HepG2 (cell line): ENCODE results near the gene JTB. TPM values are rescaled to one million over a fixed set of nuclear protein-coding genes. Genes with fewer than 3 reads are reported as not detected.

Experiments used
- HNF4A ChIP-seq: sonication (generic); formaldehyde crosslinking; IDR thresholded peaks from 2 replicates; pipeline ENCODE4 v1.4.0; 2020; ENCODE audit warnings: missing genetic modification reagents
- KDM2A ChIP-seq: sonication (generic); formaldehyde crosslinking; IDR thresholded peaks from 2 replicates; pipeline ENCODE4 v1.4.0; 2020; ENCODE audit warnings: low read depth, missing genetic modification reagents, borderline replicate concordance
- MAF1 ChIP-seq: sonication (generic); formaldehyde crosslinking; IDR thresholded peaks from 2 replicates; pipeline ENCODE4 v1.5.0; 2020; ENCODE audit warnings: missing genetic modification reagents, borderline replicate concordance
- MZF1 ChIP-seq: sonication (generic); formaldehyde crosslinking; IDR thresholded peaks from 2 replicates; pipeline ENCODE4 v1.8.1; 2023; ENCODE audit warnings: mild to moderate bottlenecking, missing genetic modification reagents, borderline replicate concordance
- NR2F1 ChIP-seq, 2 experiments: fragments of 450-650 bp in 1 of 2; formaldehyde crosslinking in 1 of 2; IDR thresholded peaks; 2 replicates each; pipeline versions ENCODE4 v1.5.0 to v1.6.1; 2016 to 2020; ENCODE audit warnings: mild to moderate bottlenecking in 1 of 2, missing compliant biosample characterization in 1 of 2, missing genetic modification reagents in 1 of 2, moderate library complexity in 1 of 2
- REL ChIP-seq: sonication (generic); formaldehyde crosslinking; conservative IDR thresholded peaks from 2 replicates; pipeline ENCODE4 v1.8.0; 2022; ENCODE audit warnings: mild to moderate bottlenecking, missing genetic modification reagents, moderate library complexity
- SOX5 ChIP-seq: IDR thresholded peaks from 2 replicates; pipeline ENCODE4 v1.6.1; 2016; ENCODE audit warnings: borderline replicate concordance
- TARDBP ChIP-seq: sonication (generic); formaldehyde crosslinking; IDR thresholded peaks from 2 replicates; pipeline ENCODE4 v1.8.0; 2022; ENCODE audit warnings: mild to moderate bottlenecking, missing genetic modification reagents
- ZC3H4 ChIP-seq: sonication (generic); formaldehyde crosslinking; IDR thresholded peaks from 2 replicates; pipeline ENCODE4 v1.4.0; 2020; ENCODE audit warnings: missing genetic modification reagents, borderline replicate concordance
- ZFX ChIP-seq: sonication (generic); formaldehyde crosslinking; IDR thresholded peaks from 2 replicates; pipeline ENCODE4 v1.4.0; 2020; ENCODE audit warnings: mild to moderate bottlenecking, low read depth, missing genetic modification reagents, moderate library complexity
- ZFY ChIP-seq: sonication (generic); formaldehyde crosslinking; IDR thresholded peaks from 2 replicates; pipeline ENCODE4 v1.4.0; 2020; ENCODE audit warnings: missing genetic modification reagents
- ZMYM4 ChIP-seq: sonication (generic); formaldehyde crosslinking; IDR thresholded peaks from 2 replicates; pipeline ENCODE4 v1.8.1; 2023; ENCODE audit warnings: mild to moderate bottlenecking, missing genetic modification reagents
- ZNF263 ChIP-seq: sonication (generic); formaldehyde crosslinking; IDR thresholded peaks from 2 replicates; pipeline ENCODE4 v1.4.0; 2020; ENCODE audit warnings: missing genetic modification reagents
- ZNF430 ChIP-seq: sonication (generic); formaldehyde crosslinking; IDR thresholded peaks from 2 replicates; pipeline ENCODE4 v1.9.0; 2021; ENCODE audit warnings: mild to moderate bottlenecking, missing genetic modification reagents
- polyA plus RNA-seq, 8 experiments: library from polyadenylated mRNA; depleted of rRNA in 3 of 8; stranded (reverse) in 7 of 8; unstranded in 1 of 8; fragments of >200 nt; fragmentation: Illumina TruSeq in 4 of 8; extraction: Trizol in 4 of 8; gene quantifications; 2 replicates each; pipeline versions ENCODE4 v1.2.1 to v1.2.3, GENCODE V29; 2011 to 2016; ENCODE audit warnings: low read depth in 4 of 8, missing spikeins in 1 of 8, mixed read lengths in 1 of 8; ENCODE audit not compliant: insufficient read depth in 1 of 8
- total RNA-seq, 5 experiments: library from RNA; depleted of rRNA; stranded (reverse); fragments of >200 nt; fragmentation: Illumina TruSeq; extraction: Trizol; gene quantifications; 2 replicates each; pipeline ENCODE4 v1.2.3, GENCODE V29; 2016; ENCODE audit warnings: low read depth in 1 of 5
- TF ChIP-seq, protein P1 (sequence below): sonication (generic); formaldehyde crosslinking; IDR thresholded peaks from 2 replicates; pipeline ENCODE4 v1.4.0; 2020; ENCODE audit warnings: mild to moderate bottlenecking, missing genetic modification reagents, borderline replicate concordance
- TF ChIP-seq, protein P2 (sequence below): IDR thresholded peaks from 2 replicates; pipeline ENCODE4 v1.6.1; 2016; ENCODE audit warnings: control low read depth
- TF ChIP-seq, protein P3 (sequence below): sonication (generic); formaldehyde crosslinking; IDR thresholded peaks from 2 replicates; pipeline ENCODE4 v1.4.0; 2020; ENCODE audit warnings: missing genetic modification reagents
- TF ChIP-seq, protein P4 (sequence below): sonication (generic); formaldehyde crosslinking; IDR thresholded peaks from 2 replicates; pipeline ENCODE4 v1.8.1; 2023; ENCODE audit warnings: mild to moderate bottlenecking, missing genetic modification reagents
- TF ChIP-seq, protein P5 (sequence below): IDR thresholded peaks from 2 replicates; pipeline ENCODE4 v1.6.1; 2016

JTB gene
- total and polyA plus RNA-seq, 2 of the 13 experiments (the other 11 are each of a cell fraction or from before 2014, with no cell fraction given) = 96.7 to 99.2 TPM

DNA sequence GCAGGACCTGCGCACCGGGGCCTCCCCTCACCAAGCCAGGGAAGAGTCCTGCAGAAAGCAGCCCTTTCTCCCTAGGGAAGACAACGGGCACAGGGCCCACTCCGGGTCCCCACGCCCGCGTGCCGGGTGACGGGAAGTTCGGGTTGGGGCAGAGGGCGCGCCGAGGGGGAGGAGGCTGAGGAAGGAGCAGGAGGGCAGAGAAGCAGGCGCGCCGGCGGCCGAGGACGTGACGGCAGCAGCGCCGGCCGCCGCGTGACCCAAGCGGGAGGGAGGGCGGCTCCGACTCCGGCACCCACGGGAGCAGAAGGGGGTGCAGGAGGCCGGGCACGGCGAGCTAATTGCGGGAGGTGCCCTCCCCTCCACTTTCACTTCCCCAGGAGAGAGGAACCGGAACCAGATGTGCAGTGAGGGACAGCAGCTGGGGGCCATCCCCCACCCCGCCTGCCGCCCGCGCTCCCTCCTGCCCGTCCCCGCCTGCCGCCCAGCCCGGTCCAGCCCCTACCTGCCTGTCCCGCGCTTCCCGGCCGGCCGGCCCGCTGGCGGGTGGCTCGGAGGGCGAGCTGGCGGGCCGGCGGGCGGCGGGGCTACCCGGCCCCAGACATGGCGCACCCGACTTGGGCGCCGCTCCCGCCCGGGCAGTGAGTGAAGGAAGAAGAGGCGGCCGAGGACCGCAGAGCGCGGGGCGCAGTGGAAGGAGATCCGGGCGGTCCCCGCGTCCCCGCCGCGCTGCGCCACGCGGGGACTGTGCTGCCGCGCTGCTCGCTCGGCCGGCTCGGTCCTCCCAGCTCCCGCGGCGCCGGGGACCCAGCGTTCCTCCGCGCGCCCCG is 31.5 kb downstream of the JTB start (continued):
- TF ChIP-seq SOX5 (no peak), TARDBP (CRISPR knock-in tag) (no peak), REL (CRISPR knock-in tag) (peak; percentile 20; the same call in 1 of the 2 replicates), KDM2A (peak; percentile 74; the same call in 1 of the 2 replicates), ZFY (CRISPR knock-in tag) (peak; percentile 62), ZNF263 (CRISPR knock-in tag) (no peak), ZC3H4 (CRISPR knock-in tag) (no peak), ZMYM4 (peak; percentile 37; the same call in 1 of the 2 replicates), MZF1 (CRISPR knock-in tag) (no peak), NR2F1 (CRISPR knock-in tag; IDR thresholded peaks at IDR 0.05) (no peak), HNF4A (CRISPR knock-in tag) (no peak), MAF1 (CRISPR knock-in tag) (no peak), ZNF430 (CRISPR knock-in tag) (no peak), ZFX (CRISPR knock-in tag) (peak; percentile 48)
- TF ChIP-seq, protein P1, sequence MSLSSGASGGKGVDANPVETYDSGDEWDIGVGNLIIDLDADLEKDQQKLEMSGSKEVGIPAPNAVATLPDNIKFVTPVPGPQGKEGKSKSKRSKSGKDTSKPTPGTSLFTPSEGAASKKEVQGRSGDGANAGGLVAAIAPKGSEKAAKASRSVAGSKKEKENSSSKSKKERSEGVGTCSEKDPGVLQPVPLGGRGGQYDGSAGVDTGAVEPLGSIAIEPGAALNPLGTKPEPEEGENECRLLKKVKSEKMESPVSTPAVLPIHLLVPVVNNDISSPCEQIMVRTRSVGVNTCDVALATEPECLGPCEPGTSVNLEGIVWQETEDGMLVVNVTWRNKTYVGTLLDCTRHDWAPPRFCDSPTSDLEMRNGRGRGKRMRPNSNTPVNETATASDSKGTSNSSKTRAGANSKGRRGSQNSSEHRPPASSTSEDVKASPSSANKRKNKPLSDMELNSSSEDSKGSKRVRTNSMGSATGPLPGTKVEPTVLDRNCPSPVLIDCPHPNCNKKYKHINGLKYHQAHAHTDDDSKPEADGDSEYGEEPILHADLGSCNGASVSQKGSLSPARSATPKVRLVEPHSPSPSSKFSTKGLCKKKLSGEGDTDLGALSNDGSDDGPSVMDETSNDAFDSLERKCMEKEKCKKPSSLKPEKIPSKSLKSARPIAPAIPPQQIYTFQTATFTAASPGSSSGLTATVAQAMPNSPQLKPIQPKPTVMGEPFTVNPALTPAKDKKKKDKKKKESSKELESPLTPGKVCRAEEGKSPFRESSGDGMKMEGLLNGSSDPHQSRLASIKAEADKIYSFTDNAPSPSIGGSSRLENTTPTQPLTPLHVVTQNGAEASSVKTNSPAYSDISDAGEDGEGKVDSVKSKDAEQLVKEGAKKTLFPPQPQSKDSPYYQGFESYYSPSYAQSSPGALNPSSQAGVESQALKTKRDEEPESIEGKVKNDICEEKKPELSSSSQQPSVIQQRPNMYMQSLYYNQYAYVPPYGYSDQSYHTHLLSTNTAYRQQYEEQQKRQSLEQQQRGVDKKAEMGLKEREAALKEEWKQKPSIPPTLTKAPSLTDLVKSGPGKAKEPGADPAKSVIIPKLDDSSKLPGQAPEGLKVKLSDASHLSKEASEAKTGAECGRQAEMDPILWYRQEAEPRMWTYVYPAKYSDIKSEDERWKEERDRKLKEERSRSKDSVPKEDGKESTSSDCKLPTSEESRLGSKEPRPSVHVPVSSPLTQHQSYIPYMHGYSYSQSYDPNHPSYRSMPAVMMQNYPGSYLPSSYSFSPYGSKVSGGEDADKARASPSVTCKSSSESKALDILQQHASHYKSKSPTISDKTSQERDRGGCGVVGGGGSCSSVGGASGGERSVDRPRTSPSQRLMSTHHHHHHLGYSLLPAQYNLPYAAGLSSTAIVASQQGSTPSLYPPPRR (CRISPR knock-in tag) = no peak
- TF ChIP-seq, protein P2, sequence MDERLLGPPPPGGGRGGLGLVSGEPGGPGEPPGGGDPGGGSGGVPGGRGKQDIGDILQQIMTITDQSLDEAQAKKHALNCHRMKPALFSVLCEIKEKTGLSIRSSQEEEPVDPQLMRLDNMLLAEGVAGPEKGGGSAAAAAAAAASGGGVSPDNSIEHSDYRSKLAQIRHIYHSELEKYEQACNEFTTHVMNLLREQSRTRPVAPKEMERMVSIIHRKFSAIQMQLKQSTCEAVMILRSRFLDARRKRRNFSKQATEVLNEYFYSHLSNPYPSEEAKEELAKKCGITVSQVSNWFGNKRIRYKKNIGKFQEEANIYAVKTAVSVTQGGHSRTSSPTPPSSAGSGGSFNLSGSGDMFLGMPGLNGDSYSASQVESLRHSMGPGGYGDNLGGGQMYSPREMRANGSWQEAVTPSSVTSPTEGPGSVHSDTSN = no peak
- TF ChIP-seq, protein P3, sequence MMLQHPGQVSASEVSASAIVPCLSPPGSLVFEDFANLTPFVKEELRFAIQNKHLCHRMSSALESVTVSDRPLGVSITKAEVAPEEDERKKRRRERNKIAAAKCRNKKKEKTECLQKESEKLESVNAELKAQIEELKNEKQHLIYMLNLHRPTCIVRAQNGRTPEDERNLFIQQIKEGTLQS (CRISPR knock-in tag) = no peak
- TF ChIP-seq, protein P4, sequence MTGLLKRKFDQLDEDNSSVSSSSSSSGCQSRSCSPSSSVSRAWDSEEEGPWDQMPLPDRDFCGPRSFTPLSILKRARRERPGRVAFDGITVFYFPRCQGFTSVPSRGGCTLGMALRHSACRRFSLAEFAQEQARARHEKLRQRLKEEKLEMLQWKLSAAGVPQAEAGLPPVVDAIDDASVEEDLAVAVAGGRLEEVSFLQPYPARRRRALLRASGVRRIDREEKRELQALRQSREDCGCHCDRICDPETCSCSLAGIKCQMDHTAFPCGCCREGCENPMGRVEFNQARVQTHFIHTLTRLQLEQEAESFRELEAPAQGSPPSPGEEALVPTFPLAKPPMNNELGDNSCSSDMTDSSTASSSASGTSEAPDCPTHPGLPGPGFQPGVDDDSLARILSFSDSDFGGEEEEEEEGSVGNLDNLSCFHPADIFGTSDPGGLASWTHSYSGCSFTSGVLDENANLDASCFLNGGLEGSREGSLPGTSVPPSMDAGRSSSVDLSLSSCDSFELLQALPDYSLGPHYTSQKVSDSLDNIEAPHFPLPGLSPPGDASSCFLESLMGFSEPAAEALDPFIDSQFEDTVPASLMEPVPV (CRISPR knock-in tag) = no peak
- TF ChIP-seq, protein P5, sequence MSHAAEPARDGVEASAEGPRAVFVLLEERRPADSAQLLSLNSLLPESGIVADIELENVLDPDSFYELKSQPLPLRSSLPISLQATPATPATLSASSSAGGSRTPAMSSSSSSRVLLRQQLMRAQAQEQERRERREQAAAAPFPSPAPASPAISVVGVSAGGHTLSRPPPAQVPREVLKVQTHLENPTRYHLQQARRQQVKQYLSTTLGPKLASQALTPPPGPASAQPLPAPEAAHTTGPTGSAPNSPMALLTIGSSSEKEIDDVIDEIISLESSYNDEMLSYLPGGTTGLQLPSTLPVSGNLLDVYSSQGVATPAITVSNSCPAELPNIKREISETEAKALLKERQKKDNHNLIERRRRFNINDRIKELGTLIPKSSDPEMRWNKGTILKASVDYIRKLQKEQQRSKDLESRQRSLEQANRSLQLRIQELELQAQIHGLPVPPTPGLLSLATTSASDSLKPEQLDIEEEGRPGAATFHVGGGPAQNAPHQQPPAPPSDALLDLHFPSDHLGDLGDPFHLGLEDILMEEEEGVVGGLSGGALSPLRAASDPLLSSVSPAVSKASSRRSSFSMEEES (CRISPR knock-in tag) = peak; percentile 63
